ENCODE measurements around the gene GTF2A1L.

DNA sequence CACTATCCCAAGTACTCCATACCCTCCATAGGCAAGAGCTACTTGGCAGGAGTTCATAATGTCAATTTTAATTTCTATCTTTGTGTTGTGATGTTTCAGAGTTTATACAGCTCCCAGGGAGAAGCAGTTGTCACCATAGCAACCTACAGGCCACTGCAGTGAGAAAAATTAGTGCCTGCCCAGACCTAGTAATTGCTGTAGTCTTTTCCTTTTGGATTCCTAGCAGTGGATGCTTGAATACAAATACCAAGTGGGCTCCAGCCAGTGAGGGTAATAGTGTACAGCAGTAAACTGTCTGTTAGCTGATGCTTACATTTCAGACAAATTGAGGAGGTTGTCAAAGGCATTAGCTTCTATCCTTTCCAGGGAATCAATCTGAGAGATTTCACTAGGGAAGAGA is 111.2 kb downstream of the GTF2A1L start:
- TF ChIP-seq POLR2AphosphoS5 (IDR thresholded peaks at IDR 0.05; ENCODE audit: borderline replicate concordance, low read depth, low read length), result no peak
- no peak for TF ChIP-seq EZH2 (IDR thresholded peaks at IDR 0.05)

Data from SK-N-MC (cell line).